ENCODE results near the gene FAM229A.

- TF ChIP-seq POLR2A (IDR thresholded peaks at IDR 0.05; ENCODE audit: low read length) (no peak), BHLHE40 (IDR thresholded peaks at IDR 0.05; ENCODE audit: low read depth, low read length) (no peak), EP300 (IDR thresholded peaks at IDR 0.05) (no peak), FOSL2 (IDR thresholded peaks at IDR 0.05) (no peak), FOSL2 (CRISPR knock-in tag; IDR thresholded peaks at IDR 0.05) (no peak)
- TF ChIP-seq, protein P1, sequence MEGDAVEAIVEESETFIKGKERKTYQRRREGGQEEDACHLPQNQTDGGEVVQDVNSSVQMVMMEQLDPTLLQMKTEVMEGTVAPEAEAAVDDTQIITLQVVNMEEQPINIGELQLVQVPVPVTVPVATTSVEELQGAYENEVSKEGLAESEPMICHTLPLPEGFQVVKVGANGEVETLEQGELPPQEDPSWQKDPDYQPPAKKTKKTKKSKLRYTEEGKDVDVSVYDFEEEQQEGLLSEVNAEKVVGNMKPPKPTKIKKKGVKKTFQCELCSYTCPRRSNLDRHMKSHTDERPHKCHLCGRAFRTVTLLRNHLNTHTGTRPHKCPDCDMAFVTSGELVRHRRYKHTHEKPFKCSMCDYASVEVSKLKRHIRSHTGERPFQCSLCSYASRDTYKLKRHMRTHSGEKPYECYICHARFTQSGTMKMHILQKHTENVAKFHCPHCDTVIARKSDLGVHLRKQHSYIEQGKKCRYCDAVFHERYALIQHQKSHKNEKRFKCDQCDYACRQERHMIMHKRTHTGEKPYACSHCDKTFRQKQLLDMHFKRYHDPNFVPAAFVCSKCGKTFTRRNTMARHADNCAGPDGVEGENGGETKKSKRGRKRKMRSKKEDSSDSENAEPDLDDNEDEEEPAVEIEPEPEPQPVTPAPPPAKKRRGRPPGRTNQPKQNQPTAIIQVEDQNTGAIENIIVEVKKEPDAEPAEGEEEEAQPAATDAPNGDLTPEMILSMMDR (IDR thresholded peaks at IDR 0.05) = no peak
- TF ChIP-seq, protein P2, sequence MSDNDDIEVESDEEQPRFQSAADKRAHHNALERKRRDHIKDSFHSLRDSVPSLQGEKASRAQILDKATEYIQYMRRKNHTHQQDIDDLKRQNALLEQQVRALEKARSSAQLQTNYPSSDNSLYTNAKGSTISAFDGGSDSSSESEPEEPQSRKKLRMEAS (IDR thresholded peaks at IDR 0.05) = no peak
These were observed 44.0 kb downstream of the FAM229A start for GRCh38 chr1:32318127-32318869.

Data from A549 (cell line).